Esophagus muscularis mucosa (tissue), 4 donors: ENCODE data around the gene CNTNAP2. TPM values are rescaled to one million over a fixed set of nuclear protein-coding genes. Genes with fewer than 3 reads are reported as not detected.

Experiments
- DNase-seq: peaks from one replicate; pipeline ENCODE4 v3.0.0-alpha.2; 2017; ENCODE audit errors: extremely low spot score
- H3K27ac ChIP-seq, 4 donors: fragments of 200-600 bp; sonication (generic); replicated peaks in 1 of 4; 1 replicate in 3 of 4; 2 replicates in 1 of 4; pipeline ENCODE4 v1.5.1; 2016 to 2019; ENCODE audit warnings: mild to moderate bottlenecking in 1 of 4
- H3K27me3 ChIP-seq, 4 donors: fragments of 200-600 bp; sonication (generic); one replicate each; pipeline versions ENCODE4 v1.5.1 to v1.6.0; 2016 to 2019
- H3K36me3 ChIP-seq, 4 donors: fragments of 200-600 bp; sonication (generic); one replicate each; pipeline ENCODE4 v1.5.1; 2016 to 2019
- H3K4me1 ChIP-seq, 4 donors: fragments of 200-600 bp; sonication (generic); one replicate each; pipeline ENCODE4 v1.5.1; 2016 to 2019
- H3K4me3 ChIP-seq, 4 donors: fragments of 200-600 bp; sonication (generic); 1 replicate in 2 of 4; 2 replicates in 2 of 4; pipeline ENCODE4 v1.5.1; 2016 to 2019; ENCODE audit warnings: mild to moderate bottlenecking in 4 of 4, moderate library complexity in 1 of 4
- H3K9me3 ChIP-seq, 4 donors: fragments of 200-600 bp; sonication (generic); 1 replicate in 3 of 4; 2 replicates in 1 of 4; pipeline ENCODE4 v1.5.1; 2016 to 2019
- CTCF ChIP-seq, 3 experiments: fragments of 200-600 bp in 2 of 3; fragments of 450-650 bp in 1 of 3; sonication (generic) in 2 of 3; IDR thresholded peaks; one replicate each; pipeline ENCODE4 v1.5.1; 2017 to 2019; ENCODE audit warnings: antibody characterized with exemption in 3 of 3, mild to moderate bottlenecking in 2 of 3, moderate library complexity in 1 of 3
- EP300 ChIP-seq: sonication (generic); formaldehyde crosslinking; IDR thresholded peaks from one replicate; pipeline ENCODE4 v1.6.1; 2017; ENCODE audit warnings: antibody characterized with exemption
- POLR2A ChIP-seq: fragments of 450-650 bp; IDR thresholded peaks from one replicate; pipeline ENCODE4 v1.6.1; 2017; ENCODE audit warnings: antibody characterized with exemption, moderate library complexity, mild to moderate bottlenecking, low read depth
- POLR2AphosphoS5 ChIP-seq, 2 donors: sonication (generic); formaldehyde crosslinking; IDR thresholded peaks; one replicate each; pipeline ENCODE4 v1.6.1; 2017; ENCODE audit warnings: antibody characterized with exemption in 2 of 2
- WGBS: methylation state at CpG from one replicate; pipeline ENCODE4 v1.1.5; 2018; 5-methylcytosine and 5-hydroxymethylcytosine counted together
- intact Hi-C: fragments of 100-400 bp; cut with DNase I; formaldehyde crosslinking; loops from one replicate; pipeline ENCODE4 v1.15.1; 2023
- total RNA-seq, 4 donors: library from RNA; depleted of rRNA; stranded (reverse); fragments of >200 nt; gene quantifications; one replicate each; pipeline versions ENCODE4 v1.1.0 to v1.2.1, GENCODE V29; 2016

The CNTNAP2 gene
- total RNA-seq, 4 donors from 2014 or later, result 1.2 to 2.9 (median 1.9) TPM

- Histone ChIP-seq H3K9me3 (no peaks in the 10 kb centered on the region), H3K27me3 (no peaks in the 10 kb centered on the region), H3K4me3 (no peak overlapping the region), H3K27ac (no peak overlapping the region), H3K4me1 (no peaks in the 10 kb centered on the region), H3K36me3 (no peaks in the 10 kb centered on the region)
- no peak for DNase-seq
- TF ChIP-seq POLR2AphosphoS5 (IDR thresholded peaks at IDR 0.05), result no peak
- TF ChIP-seq POLR2A, result no peak
- TF ChIP-seq EP300, result no peak
- intact Hi-C loops, result no loop called here
- WGBS, result 96% methylated on average over 9 of the region's 9 CpGs
These were observed 1524.2 kb downstream of the CNTNAP2 start for GRCh38 chr7:147640821-147641220.

GRCh38 chr7:147646568-147646967 is 1530.0 kb downstream of the CNTNAP2 start:
- Histone ChIP-seq H3K27ac (no peak overlapping the region), H3K4me1 (no peaks in the 10 kb centered on the region), H3K4me3 (no peak overlapping the region), H3K9me3 (no peaks in the 10 kb centered on the region), H3K36me3 (no peaks in the 10 kb centered on the region), H3K27me3 (no peaks in the 10 kb centered on the region)
- no peak for TF ChIP-seq POLR2AphosphoS5 (IDR thresholded peaks at IDR 0.05)
- no peak for TF ChIP-seq EP300
- TF ChIP-seq CTCF (IDR thresholded peaks at IDR 0.05), result no peak
- TF ChIP-seq POLR2A, result no peak
- 92% methylated on average over 4 of the region's 4 CpGs for WGBS
- intact Hi-C loops, result no loop called here
- no peak for DNase-seq

GRCh38 chr7:147650991-147651390 is 1534.4 kb downstream of the CNTNAP2 start:
- WGBS, result 80% methylated on average over 3 of the region's 3 CpGs
- intact Hi-C loops, result no loop called here
- H3K27ac ChIP-seq, result no peak overlapping the region
- H3K4me3 ChIP-seq, result no peak overlapping the region
- H3K27me3 ChIP-seq, result no peaks in the 10 kb centered on the region
- H3K9me3 ChIP-seq, result no peaks in the 10 kb centered on the region
- no peaks in the 10 kb centered on the region for H3K36me3 ChIP-seq
- peaks cover 0 to 9% (median 2%) of the 10 kb centered on the region in 4 donors for H3K4me1 ChIP-seq
- no peak for TF ChIP-seq CTCF (IDR thresholded peaks at IDR 0.05)
- no peak for TF ChIP-seq EP300
- no peak for TF ChIP-seq POLR2A
- no peak for TF ChIP-seq POLR2AphosphoS5 (IDR thresholded peaks at IDR 0.05)
- no peak for DNase-seq

- Histone ChIP-seq H3K27ac (no peak overlapping the region), H3K4me3 (no peak overlapping the region), H3K36me3 (no peaks in the 10 kb centered on the region), H3K4me1 (peaks cover 0 to 9% (median 2%) of the 10 kb centered on the region in 4 donors), H3K9me3 (no peaks in the 10 kb centered on the region), H3K27me3 (no peaks in the 10 kb centered on the region)
- TF ChIP-seq POLR2A (no peak), CTCF (IDR thresholded peaks at IDR 0.05) (no peak), POLR2AphosphoS5 (IDR thresholded peaks at IDR 0.05) (no peak), EP300 (no peak)
- 65% methylated on average over 1 of the region's 1 CpG for WGBS
- DNase-seq, result no peak
- intact Hi-C loops, result no loop called here
These were observed 1535.0 kb downstream of the CNTNAP2 start for GRCh38 chr7:147651601-147652000.

GRCh38 chr7:147653456-147653855 is 1536.9 kb downstream of the CNTNAP2 start:
- Histone ChIP-seq H3K27me3 (no peaks in the 10 kb centered on the region), H3K4me3 (no peak overlapping the region), H3K9me3 (no peaks in the 10 kb centered on the region), H3K27ac (no peak overlapping the region), H3K4me1 (peaks cover 0 to 9% (median 2%) of the 10 kb centered on the region in 4 donors), H3K36me3 (no peaks in the 10 kb centered on the region)
- no peak for DNase-seq
- TF ChIP-seq CTCF (IDR thresholded peaks at IDR 0.05) (peak in 1 of 3 experiments; percentile 12), EP300 (no peak), POLR2AphosphoS5 (IDR thresholded peaks at IDR 0.05) (no peak), POLR2A (no peak)
- intact Hi-C loops, result no loop called here
- WGBS, result 51% methylated on average over 3 of the region's 3 CpGs
